H9 (cell line): ENCODE data around the gene PRCC. TPM values are rescaled to one million over a fixed set of nuclear protein-coding genes. Genes with fewer than 3 reads are reported as not detected.

Experiments
- DNase-seq: peaks from one replicate; pipeline ENCODE4 v3.0.0-alpha.2; 2017
- H2AFZ ChIP-seq: one replicate; pipeline ENCODE4 v1.6.1; 2013; ENCODE audit warnings: mild to moderate bottlenecking, low read length, control low read depth, moderate library complexity
- H2AK5ac ChIP-seq: 2 replicates; pipeline ENCODE4 v1.6.1; 2013; ENCODE audit warnings: low read length, control low read depth, mixed read lengths; ENCODE audit not compliant: insufficient read length
- H2BK120ac ChIP-seq: one replicate; pipeline ENCODE4 v1.6.1; 2013; ENCODE audit warnings: low read depth, mild to moderate bottlenecking, low read length, control low read depth, inconsistent platforms; ENCODE audit not compliant: poor library complexity, severe bottlenecking
- H2BK12ac ChIP-seq: 2 replicates; pipeline ENCODE4 v1.6.1; 2013; ENCODE audit warnings: low read length, control low read depth, mixed read lengths, low read depth; ENCODE audit not compliant: insufficient read length
- H2BK15ac ChIP-seq: 2 replicates; pipeline ENCODE4 v1.6.1; 2013; ENCODE audit warnings: low read depth, low read length, control low read depth
- H2BK20ac ChIP-seq: one replicate; pipeline ENCODE4 v1.6.1; 2013; ENCODE audit warnings: low read depth, mild to moderate bottlenecking, low read length, control low read depth, inconsistent platforms; ENCODE audit not compliant: poor library complexity, severe bottlenecking
- H2BK5ac ChIP-seq: 2 replicates; pipeline ENCODE4 v1.6.1; 2013; ENCODE audit warnings: low read length, control low read depth, mixed read lengths; ENCODE audit not compliant: insufficient read length
- H3K14ac ChIP-seq: 2 replicates; pipeline ENCODE4 v1.6.1; 2013; ENCODE audit warnings: low read length, control low read depth; ENCODE audit not compliant: insufficient read depth
- H3K18ac ChIP-seq: 2 replicates; pipeline ENCODE4 v1.6.1; 2013; ENCODE audit warnings: low read depth, mild to moderate bottlenecking, mixed read lengths, low read length, control low read depth; ENCODE audit not compliant: insufficient read length
- H3K23ac ChIP-seq: 2 replicates; pipeline ENCODE4 v1.6.1; 2013; ENCODE audit warnings: low read length, control low read depth, mixed read lengths, low read depth; ENCODE audit not compliant: insufficient read length
- H3K23me2 ChIP-seq: 2 replicates; pipeline ENCODE4 v1.6.1; 2013; ENCODE audit warnings: low read depth, mild to moderate bottlenecking, mixed read lengths, low read length, control low read depth; ENCODE audit not compliant: insufficient read length, poor library complexity, severe bottlenecking
- H3K27ac ChIP-seq: 2 replicates; pipeline ENCODE4 v1.5.1; 2013; ENCODE audit warnings: low read length, control low read depth, mixed read lengths, low read depth; ENCODE audit not compliant: insufficient read length
- H3K27me3 ChIP-seq: 2 replicates; pipeline ENCODE4 v1.6.1; 2013; ENCODE audit warnings: low read length, control low read depth, inconsistent platforms; ENCODE audit not compliant: insufficient read depth
- H3K4ac ChIP-seq: 2 replicates; pipeline ENCODE4 v1.6.1; 2013; ENCODE audit warnings: low read depth, mild to moderate bottlenecking, control low read depth, inconsistent platforms, low read length, moderate library complexity
- H3K4me1 ChIP-seq: 2 replicates; pipeline ENCODE4 v1.6.1; 2013; ENCODE audit warnings: low read length, control low read depth, inconsistent platforms; ENCODE audit not compliant: insufficient read depth
- H3K4me2 ChIP-seq: 2 replicates; pipeline ENCODE4 v1.6.1; 2013; ENCODE audit warnings: low read length, control low read depth, mixed read lengths; ENCODE audit not compliant: insufficient read length, insufficient read depth
- H3K56ac ChIP-seq: 2 replicates; pipeline ENCODE4 v1.6.1; 2013; ENCODE audit warnings: low read depth, mild to moderate bottlenecking, mixed read lengths, low read length, control low read depth; ENCODE audit not compliant: insufficient read length
- H3K79me1 ChIP-seq: 2 replicates; pipeline ENCODE4 v1.6.1; 2013; ENCODE audit warnings: low read depth, mild to moderate bottlenecking, moderate library complexity, low read length, control low read depth, inconsistent platforms; ENCODE audit not compliant: insufficient read depth, poor library complexity, severe bottlenecking
- H3K79me2 ChIP-seq: 2 replicates; pipeline ENCODE4 v1.6.1; 2013; ENCODE audit warnings: low read length, control low read depth, inconsistent platforms; ENCODE audit not compliant: insufficient read depth
- H3K9ac ChIP-seq: 2 replicates; pipeline ENCODE4 v1.6.1; 2013; ENCODE audit warnings: low read length, control low read depth, mixed read lengths; ENCODE audit not compliant: insufficient read length; ENCODE audit errors: extremely low read depth
- H3K9me3 ChIP-seq: one replicate; pipeline ENCODE4 v1.6.1; 2013; ENCODE audit warnings: low read depth, low read length, inconsistent platforms; ENCODE audit not compliant: control insufficient read depth
- H3T11ph ChIP-seq: one replicate; pipeline ENCODE4 v1.6.1; 2013; ENCODE audit warnings: mild to moderate bottlenecking, low read length, control low read depth, inconsistent platforms
- H4K20me1 ChIP-seq: one replicate; pipeline ENCODE4 v1.6.1; 2013; ENCODE audit not compliant: control insufficient read depth, insufficient read length, insufficient read depth
- H4K5ac ChIP-seq: 2 replicates; pipeline ENCODE4 v1.6.1; 2013; ENCODE audit warnings: low read depth, mild to moderate bottlenecking, mixed read lengths, low read length, control low read depth; ENCODE audit not compliant: insufficient read length
- H4K8ac ChIP-seq: replicated peaks from 2 replicates; pipeline ENCODE4 v1.6.1; 2013; ENCODE audit warnings: low read length, control low read depth, mixed read lengths, low read depth; ENCODE audit not compliant: insufficient read length
- H4K91ac ChIP-seq: 2 replicates; pipeline ENCODE4 v1.6.1; 2013; ENCODE audit warnings: low read depth, mild to moderate bottlenecking, moderate library complexity, mixed read lengths, low read length, control low read depth; ENCODE audit not compliant: insufficient read length
- H3K27ac Mint-ChIP-seq, 3 experiments: 2 replicates in 2 of 3; 3 replicates in 1 of 3; pipeline ENCODE4 v1.8.0; 2020 to 2021; ENCODE audit warnings: mixed read lengths in 3 of 3, mild to moderate bottlenecking in 1 of 3, moderate library complexity in 1 of 3
- H3K27me3 Mint-ChIP-seq: 2 replicates; pipeline ENCODE4 v1.8.0; 2021; ENCODE audit warnings: low read depth, mild to moderate bottlenecking, moderate library complexity, mixed read lengths
- H3K36me3 Mint-ChIP-seq, 3 experiments: 2 replicates in 2 of 3; 3 replicates in 1 of 3; pipeline ENCODE4 v1.8.0; 2020 to 2021; ENCODE audit warnings: low read depth in 3 of 3, mixed read lengths in 3 of 3; ENCODE audit not compliant: insufficient read depth in 1 of 3
- H3K4me1 Mint-ChIP-seq, 2 experiments: 2 replicates each; pipeline ENCODE4 v1.8.0; 2020; ENCODE audit warnings: mixed read lengths in 2 of 2
- H3K4me3 Mint-ChIP-seq, 2 experiments: 2 replicates in 1 of 2; 3 replicates in 1 of 2; pipeline ENCODE4 v1.8.0; 2020 to 2021; ENCODE audit warnings: mild to moderate bottlenecking in 2 of 2, mixed read lengths in 2 of 2, moderate library complexity in 1 of 2
- H3K9me3 Mint-ChIP-seq, 2 experiments: 2 replicates in 1 of 2; 3 replicates in 1 of 2; pipeline ENCODE4 v1.8.0; 2020; ENCODE audit warnings: mild to moderate bottlenecking in 2 of 2, mixed read lengths in 2 of 2, moderate library complexity in 1 of 2
- CTCF ChIP-seq: fragments of 200-600 bp; sonication (generic); conservative IDR thresholded peaks from 3 replicates; pipeline ENCODE4 v1.8.0; 2021; ENCODE audit warnings: antibody characterized with exemption, mild to moderate bottlenecking
- WGBS: extraction: QIAGEN DNeasy Blood & Tissue Kit; methylation state at CpG from one replicate; pipeline ENCODE4 v1.1.7; 2013; ENCODE audit warnings: missing lambda C conversion rate, low lambda C conversion rate, mixed read lengths; ENCODE audit not compliant: insufficient read length; ENCODE audit errors: extremely low coverage; 5-methylcytosine and 5-hydroxymethylcytosine counted together
- total RNA-seq: library from RNA; stranded (reverse); gene quantifications from 2 replicates; pipeline ENCODE4 v1.2.1, GENCODE V29; 2021

The PRCC gene
- total RNA-seq, 1 experiment from 2014 or later: 129 TPM

GRCh38 chr1:156832434-156832833 lies 65.1 kb downstream of the PRCC start:
- DNase-seq: no peak

More at GRCh38 chr1:156832434-156832833, 65.1 kb downstream of the PRCC start:
- Histone ChIP-seq H4K8ac (no peak overlapping the region), H3K23ac (no peak overlapping the region), H3K18ac (no peak overlapping the region), H3K4ac (no peak overlapping the region), H3K4me1 (no peaks in the 10 kb centered on the region), H3K79me1 (no peaks in the 10 kb centered on the region), H2BK15ac (no peak overlapping the region), H4K20me1 (no peaks in the 10 kb centered on the region), H3K23me2 (no peaks in the 10 kb centered on the region), H3T11ph (no peak overlapping the region), H2BK12ac (no peak overlapping the region), H2BK5ac (no peak overlapping the region), H3K9me3 (no peaks in the 10 kb centered on the region), H4K5ac (no peak overlapping the region), H2BK20ac (no peak overlapping the region), H3K79me2 (no peaks in the 10 kb centered on the region), H3K56ac (no peak overlapping the region), H3K27me3 (peaks cover 3% of the 10 kb centered on the region; the same call in 1 of the 2 replicates), H4K91ac (no peak overlapping the region), H3K4me2 (no peak overlapping the region), H3K9ac (no peak overlapping the region), H2BK120ac (no peak overlapping the region), H3K27ac (no peak overlapping the region), H3K14ac (no peak overlapping the region), H2AFZ (no peak overlapping the region), H2AK5ac (no peak overlapping the region)
- Mint-ChIP-seq H3K4me3 (no peak overlapping the region), H3K9me3 (no peaks in the 10 kb centered on the region), H3K27me3 (peaks cover 73% of the 10 kb centered on the region), H3K36me3 (no peaks in the 10 kb centered on the region), H3K27ac (no peak overlapping the region), H3K4me1 (peaks cover 0 to 5% of the 10 kb centered on the region in 2 experiments; a peak in 2 of 4 replicates)
- TF ChIP-seq CTCF: peak; percentile 25; the same call in 2 of the 3 replicates
- no CpG with 5 or more reads among the region's 5 CpGs for WGBS
